Activated T-helper 2 cell treated with anti-CD3 and anti-CD28 coated beads, Interferon-gamma antibody, Interleukin-2, Interleukin-4, amounts not matched to agents 10 μg/mL and 5 μg/mL and 100 μg/mL, durations not matched to agents 14 hours and 24 hours and 36 hours (primary cell): ENCODE results near the gene VAV1. TPM values are rescaled to one million over a fixed set of nuclear protein-coding genes. Genes with fewer than 3 reads are reported as not detected.

Experiments used
- DNase-seq: peaks from one replicate; pipeline ENCODE4 v3.0.0; 2021; ENCODE audit warnings: low spot score
- H3K27ac Mint-ChIP-seq: one replicate; pipeline ENCODE4 v1.8.0; 2021; ENCODE audit warnings: mixed read lengths
- H3K27me3 Mint-ChIP-seq: one replicate; pipeline ENCODE4 v1.8.0; 2021; ENCODE audit warnings: low read depth, mixed read lengths
- H3K36me3 Mint-ChIP-seq: one replicate; pipeline ENCODE4 v1.8.0; 2021; ENCODE audit warnings: low read depth, mixed read lengths
- H3K4me1 Mint-ChIP-seq: one replicate; pipeline ENCODE4 v1.8.0; 2021; ENCODE audit warnings: low read depth, mixed read lengths
- H3K4me3 Mint-ChIP-seq: one replicate; pipeline ENCODE4 v1.8.0; 2021; ENCODE audit warnings: low read depth, mild to moderate bottlenecking, moderate library complexity, mixed read lengths
- H3K9me3 Mint-ChIP-seq: one replicate; pipeline ENCODE4 v1.8.0; 2021; ENCODE audit warnings: mixed read lengths
- intact Hi-C: fragments of 100-400 bp; cut with micrococcal nuclease; formaldehyde crosslinking; loops from one replicate; pipeline ENCODE4 v1.15.1; 2023
- total RNA-seq: library from RNA; stranded (reverse); gene quantifications from 2 replicates; pipeline ENCODE4 v1.2.3, GENCODE V29; 2022

Gene VAV1
- total RNA-seq, 1 donor from 2014 or later: 69.7 TPM

DNA sequence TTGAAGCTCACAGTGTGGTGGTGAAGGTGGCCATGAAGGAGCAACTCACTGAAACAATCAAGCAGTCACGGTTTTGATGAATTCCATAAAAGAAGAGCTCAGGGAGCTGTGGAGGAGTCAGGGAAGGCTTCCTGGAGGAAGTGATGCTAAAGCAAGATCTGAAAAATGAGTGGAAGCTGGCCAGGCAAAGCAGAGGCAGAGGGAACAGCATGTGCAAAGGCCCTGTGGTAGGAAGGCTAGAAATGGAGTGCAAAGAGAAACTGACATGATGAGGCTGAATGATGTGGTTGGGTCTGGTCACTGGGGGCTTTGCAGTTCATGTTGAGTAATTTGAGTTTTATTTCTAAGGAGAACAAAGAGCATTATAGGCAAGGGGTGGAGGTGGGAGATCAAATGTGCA lies 121.8 kb downstream of the VAV1 start:
- peaks cover 7% of the 10 kb centered on the region for H3K36me3 Mint-ChIP-seq

DNA sequence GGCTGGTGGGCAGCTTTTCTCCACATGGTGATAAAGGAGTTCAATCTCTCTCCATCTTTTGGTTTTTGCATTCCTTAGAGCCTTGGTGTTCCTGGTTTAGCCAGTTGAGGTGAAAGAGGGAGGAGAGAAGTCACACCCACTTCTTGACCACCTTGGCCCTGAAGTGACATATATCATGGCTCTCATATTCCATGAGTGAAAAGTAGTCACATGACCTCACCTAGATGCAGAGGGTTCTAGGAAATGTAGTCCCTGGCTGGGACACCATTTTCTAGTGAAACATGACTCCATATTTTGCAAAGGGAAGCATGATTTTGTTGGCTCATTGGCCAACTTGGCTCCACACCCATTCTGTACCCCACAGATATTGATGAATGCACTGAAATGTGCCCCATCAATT lies 130.9 kb downstream of the VAV1 start:
- H3K36me3 Mint-ChIP-seq: peaks cover 3% of the 10 kb centered on the region
- no peak overlapping the region for H3K27ac Mint-ChIP-seq
- H3K4me1 Mint-ChIP-seq: no peaks in the 10 kb centered on the region
- intact Hi-C loops: no loop called here
- no peaks in the 10 kb centered on the region for H3K27me3 Mint-ChIP-seq
- H3K4me3 Mint-ChIP-seq: no peak overlapping the region
- no peak for DNase-seq
- peaks cover 25% of the 10 kb centered on the region for H3K9me3 Mint-ChIP-seq

More for the DNA sequence above, 121.8 kb downstream of the VAV1 start:
- Mint-ChIP-seq H3K9me3 (peaks cover 38% of the 10 kb centered on the region), H3K4me1 (peaks cover 30% of the 10 kb centered on the region), H3K27ac (no peak overlapping the region), H3K4me3 (no peak overlapping the region), H3K27me3 (no peaks in the 10 kb centered on the region)
- intact Hi-C loops: no loop called here
- no peak for DNase-seq

DNA sequence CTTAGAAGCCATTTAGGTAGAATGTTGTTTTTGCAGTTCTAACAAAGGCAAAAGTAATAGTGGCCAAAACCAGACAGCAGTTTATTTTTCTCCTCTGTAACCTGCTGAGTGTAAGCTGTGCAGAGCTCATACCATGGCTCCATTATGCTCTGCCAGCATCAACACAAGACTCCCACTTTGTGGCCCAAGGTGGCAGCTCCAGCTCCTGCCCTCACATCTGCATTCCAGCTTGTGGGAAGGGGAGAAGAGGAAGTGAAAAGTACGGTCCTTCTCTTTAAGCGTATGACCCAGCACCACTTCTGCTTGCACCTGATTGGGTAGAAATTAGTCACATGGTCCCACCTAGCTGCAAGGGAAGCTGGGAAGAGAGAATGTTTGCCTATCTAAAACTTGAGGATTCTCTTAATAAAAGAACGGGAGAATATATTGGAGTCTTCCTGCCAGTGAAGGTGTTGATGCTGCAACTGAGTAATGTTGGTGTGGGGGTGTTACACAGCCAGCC lies 134.1 kb downstream of the VAV1 start:
- no peak for DNase-seq
- Mint-ChIP-seq H3K27me3 (no peaks in the 10 kb centered on the region), H3K36me3 (peaks cover 3% of the 10 kb centered on the region), H3K27ac (no peak overlapping the region), H3K9me3 (peaks cover 15% of the 10 kb centered on the region), H3K4me3 (no peak overlapping the region), H3K4me1 (no peaks in the 10 kb centered on the region)
- intact Hi-C loops: no loop called here

Other genes starting within 250 kb of the VAV1 start
- 6.9 and 7.4 TPM in 2 replicates for gene TNFSF9, start 241.7 kb upstream of the VAV1 start, total RNA-seq
- gene CD70, start 181.6 kb upstream of the VAV1 start, total RNA-seq: 85.5 and 88.7 TPM in 2 replicates
- 99.5 and 102 TPM in 2 replicates for gene TNFSF14, start 102.5 kb upstream of the VAV1 start, total RNA-seq
- 4.4 and 6.3 TPM in 2 replicates for gene C3, start 52.1 kb upstream of the VAV1 start, total RNA-seq
- 90.4 and 95.4 TPM in 2 replicates for gene GPR108, start 35.1 kb upstream of the VAV1 start, total RNA-seq
- gene TRIP10, start 33.0 kb upstream of the VAV1 start, total RNA-seq: 55.2 and 64.7 TPM in 2 replicates
- gene SH2D3A, start 5.3 kb upstream of the VAV1 start, total RNA-seq: 7.7 and 8.7 TPM in 2 replicates
- gene ADGRE1, start 114.9 kb downstream of the VAV1 start, total RNA-seq: 1.4 and 2.1 TPM in 2 replicates
- not detected in 2 replicates for gene MBD3L2B, start 248.7 kb downstream of the VAV1 start, total RNA-seq